Transverse colon (tissue), 3 donors: ENCODE measurements around the gene ERC2.

ENCODE experiments used
- EP300 ChIP-seq: sonication (generic); formaldehyde crosslinking; IDR thresholded peaks from one replicate; pipeline ENCODE4 v1.6.1; 2017; ENCODE audit warnings: antibody characterized with exemption, low read depth
- POLR2AphosphoS5 ChIP-seq, 3 donors: sonication (generic); formaldehyde crosslinking; IDR thresholded peaks; one replicate each; pipeline ENCODE4 v1.6.1; 2016; ENCODE audit warnings: antibody characterized with exemption in 3 of 3

DNA sequence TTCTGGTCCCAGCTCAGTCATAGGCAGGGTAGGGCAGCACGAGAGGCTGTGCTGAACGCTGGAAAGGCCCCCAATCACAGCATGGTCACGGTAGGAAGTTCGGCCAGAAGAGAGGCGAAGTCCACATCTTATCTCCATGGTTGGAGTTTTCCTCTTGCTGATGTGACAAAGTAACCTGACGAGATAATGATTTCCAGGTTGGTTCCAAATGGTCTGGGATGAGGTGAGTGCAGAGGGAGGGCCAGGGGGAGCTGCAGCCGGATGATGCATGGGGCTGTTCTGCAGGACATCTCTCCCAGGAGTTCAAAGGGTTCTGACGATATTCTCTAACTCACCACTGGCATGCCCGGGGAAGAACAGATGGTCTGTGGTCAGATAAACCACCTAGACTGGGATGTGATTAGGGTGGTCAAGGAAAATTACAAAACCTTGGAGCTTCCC lies 898.0 kb downstream of the ERC2 start:
- TF ChIP-seq EP300 (no peak), POLR2AphosphoS5 (IDR thresholded peaks at IDR 0.05) (no peak)
